ENCODE data around the gene MTARC2.

MTARC2 gene

DNA sequence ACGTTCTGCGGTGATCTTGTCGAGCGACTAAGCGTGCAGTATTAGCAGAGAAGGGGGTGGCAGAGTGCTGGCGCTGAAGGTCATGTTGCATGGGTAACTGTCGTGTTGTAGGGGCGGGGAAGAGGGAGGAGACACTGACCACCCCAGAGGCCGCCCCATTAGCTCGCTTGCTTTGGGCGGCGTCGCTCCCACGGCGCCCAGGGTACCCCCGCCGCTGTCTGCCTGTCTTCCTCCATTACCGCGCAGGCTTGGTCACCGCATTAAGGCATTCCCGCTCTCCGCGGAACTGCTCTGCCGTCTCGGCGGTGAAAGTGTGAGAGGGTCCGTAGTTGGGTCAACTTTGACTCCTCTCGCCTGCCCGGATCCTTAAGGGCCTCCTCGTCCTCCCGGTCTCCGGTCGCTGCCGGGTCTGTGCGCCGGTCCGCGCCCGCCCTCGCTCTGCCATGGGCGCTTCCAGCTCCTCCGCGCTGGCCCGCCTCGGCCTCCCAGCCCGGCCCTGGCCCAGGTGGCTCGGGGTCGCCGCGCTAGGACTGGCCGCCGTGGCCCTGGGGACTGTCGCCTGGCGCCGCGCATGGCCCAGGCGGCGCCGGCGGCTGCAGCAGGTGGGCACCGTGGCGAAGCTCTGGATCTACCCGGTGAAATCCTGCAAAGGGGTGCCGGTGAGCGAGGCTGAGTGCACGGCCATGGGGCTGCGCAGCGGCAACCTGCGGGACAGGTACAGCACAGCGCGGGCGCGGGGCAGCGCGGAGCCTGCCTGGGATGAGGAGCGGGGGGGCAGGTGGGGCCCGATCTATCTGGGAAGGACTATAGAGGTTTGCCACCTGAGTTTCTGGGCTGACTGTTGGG lies at the start of gene MTARC2:
TSS of gene MTARC2 (plus strand) at position 234 of the 846 bp plus-strand sequence. CDS start at position 444, 210 bp downstream.
- peaks cover 37% of the 10 kb centered on the region for H3K27me3 ChIP-seq
- H3K36me3 ChIP-seq = no peaks in the 10 kb centered on the region
- peak within 1 kb of the TSS; percentile 56 to 58 for H3K4me3 ChIP-seq (ENCODE audit: low read depth in 1 of 2, low read length in 1 of 2)
- no peak for TF ChIP-seq CTCF (IDR thresholded peaks at IDR 0.05)
- H3K27ac ChIP-seq = no peak within 1 kb of the TSS
- H3K9me3 ChIP-seq = no peaks in the 10 kb centered on the region
- peaks cover 22 to 23% of the 10 kb centered on the region in 2 experiments for H3K4me1 ChIP-seq (ENCODE audit: control insufficient read depth in 1 of 2, insufficient read depth in 1 of 2, low read depth in 1 of 2, low read length in 1 of 2)

DNA sequence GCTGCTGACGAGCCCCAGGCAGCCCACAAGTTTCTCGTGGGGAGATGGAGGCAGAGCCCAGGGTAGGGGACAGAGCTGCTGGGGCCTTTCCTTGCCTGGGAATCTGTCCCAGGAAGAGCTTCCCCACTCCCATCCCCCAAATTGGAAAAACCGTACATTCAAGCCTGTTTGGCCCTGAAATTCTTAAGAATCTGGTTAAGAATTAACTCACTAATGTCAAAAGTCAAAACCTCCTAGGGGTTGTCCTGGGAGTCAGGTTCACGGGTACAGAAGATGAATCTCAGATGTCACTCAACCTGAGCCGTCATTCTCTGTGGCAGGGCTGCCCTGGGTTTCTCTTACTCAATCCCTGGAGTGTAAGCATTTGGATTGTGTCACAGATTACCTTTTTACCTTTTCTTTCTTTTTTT lies 49.5 kb upstream of the MTARC2 start:
- Histone ChIP-seq H3K36me3 (no peaks in the 10 kb centered on the region), H3K4me3 (ENCODE audit: low read depth in 1 of 2, low read length in 1 of 2) (no peak overlapping the region), H3K4me1 (ENCODE audit: control insufficient read depth in 1 of 2, insufficient read depth in 1 of 2, low read depth in 1 of 2, low read length in 1 of 2) (peaks cover 0 to 7% of the 10 kb centered on the region in 2 experiments), H3K27ac (no peak overlapping the region), H3K9me3 (no peaks in the 10 kb centered on the region), H3K27me3 (peaks cover 85% of the 10 kb centered on the region)
- no peak for TF ChIP-seq CTCF (IDR thresholded peaks at IDR 0.05)

GRCh38 chr1:220699044-220699443 lies 49.1 kb upstream of the MTARC2 start:
- Histone ChIP-seq H3K4me1 (ENCODE audit: control insufficient read depth in 1 of 2, insufficient read depth in 1 of 2, low read depth in 1 of 2, low read length in 1 of 2) (peaks cover 0 to 7% of the 10 kb centered on the region in 2 experiments), H3K4me3 (ENCODE audit: low read depth in 1 of 2, low read length in 1 of 2) (no peak overlapping the region), H3K9me3 (no peaks in the 10 kb centered on the region), H3K27ac (no peak overlapping the region), H3K36me3 (no peaks in the 10 kb centered on the region), H3K27me3 (peaks cover 80% of the 10 kb centered on the region)
- TF ChIP-seq CTCF (IDR thresholded peaks at IDR 0.05) = no peak

DNA sequence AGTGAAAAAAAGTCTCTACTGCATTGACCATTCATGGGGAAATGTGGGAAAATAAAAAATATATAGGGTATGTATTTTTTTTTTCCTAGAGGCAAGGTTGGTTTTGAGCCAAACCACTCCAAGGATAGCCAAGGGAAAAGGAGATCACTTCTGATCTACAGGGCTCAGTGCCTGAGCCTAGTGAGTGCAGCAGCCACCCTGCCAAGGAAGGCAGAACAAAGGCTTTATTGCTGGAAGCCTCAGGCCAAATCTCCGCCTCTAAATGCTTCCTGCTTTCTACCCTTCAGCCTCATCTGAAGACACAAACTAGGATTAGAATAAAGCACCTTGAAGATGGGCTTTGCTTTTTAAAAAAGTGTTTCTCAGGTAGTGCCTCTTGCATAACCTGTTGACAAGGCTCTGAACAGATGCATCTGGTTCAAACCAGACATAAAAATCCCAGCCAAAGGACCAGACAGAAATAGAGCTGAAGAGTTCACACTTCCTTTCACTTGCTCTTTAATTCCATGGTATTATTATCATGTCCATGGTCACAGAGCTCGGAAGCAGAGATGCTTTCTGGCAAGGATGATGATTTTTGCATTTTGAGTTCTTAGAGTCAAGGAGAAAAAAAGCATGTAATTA lies 47.5 kb upstream of the MTARC2 start:
- H3K4me1 ChIP-seq (ENCODE audit: control insufficient read depth in 1 of 2, insufficient read depth in 1 of 2, low read depth in 1 of 2, low read length in 1 of 2) = peaks cover 0 to 7% of the 10 kb centered on the region in 2 experiments
- H3K27me3 ChIP-seq = peaks cover 67% of the 10 kb centered on the region
- no peak overlapping the region for H3K4me3 ChIP-seq (ENCODE audit: low read depth in 1 of 2, low read length in 1 of 2)
- no peak overlapping the region for H3K27ac ChIP-seq
- no peak for TF ChIP-seq CTCF (IDR thresholded peaks at IDR 0.05)
- no peaks in the 10 kb centered on the region for H3K9me3 ChIP-seq
- H3K36me3 ChIP-seq = no peaks in the 10 kb centered on the region

DNA sequence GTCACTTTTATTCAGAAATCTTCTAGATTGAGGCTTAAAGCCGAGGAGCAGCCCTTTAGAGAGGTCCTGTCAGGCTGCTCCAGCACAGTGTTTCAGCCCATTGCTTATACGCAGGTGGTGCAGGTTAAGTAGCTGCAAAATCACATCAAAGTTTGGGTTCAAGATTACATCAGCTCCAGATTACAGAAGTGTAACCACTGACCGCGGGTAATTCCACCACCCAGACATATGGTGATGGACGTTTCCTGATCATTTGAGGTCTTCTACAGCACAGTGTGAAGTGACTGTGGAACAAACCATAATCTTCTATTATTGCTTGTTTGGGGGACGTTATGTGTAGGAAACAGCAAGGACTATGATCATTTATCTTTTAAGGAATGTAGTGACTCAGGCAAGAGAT lies 46.1 kb upstream of the MTARC2 start:
- no peaks in the 10 kb centered on the region for H3K36me3 ChIP-seq
- peaks cover 0 to 7% of the 10 kb centered on the region in 2 experiments for H3K4me1 ChIP-seq (ENCODE audit: control insufficient read depth in 1 of 2, insufficient read depth in 1 of 2, low read depth in 1 of 2, low read length in 1 of 2)

More for the DNA sequence above, 46.1 kb upstream of the MTARC2 start:
- H3K4me3 ChIP-seq (ENCODE audit: low read depth in 1 of 2, low read length in 1 of 2) = no peak overlapping the region
- no peak overlapping the region for H3K27ac ChIP-seq
- no peaks in the 10 kb centered on the region for H3K9me3 ChIP-seq
- peaks cover 62% of the 10 kb centered on the region for H3K27me3 ChIP-seq
- no peak for TF ChIP-seq CTCF (IDR thresholded peaks at IDR 0.05)

All from neutrophil (primary cell).